ENCODE data around the gene PRPF31. TPM values are rescaled to one million over a fixed set of nuclear protein-coding genes. Genes with fewer than 3 reads are reported as not detected.

Gene PRPF31
- polyA plus RNA-seq, 1 of the 3 experiments (the other 2 are of a cell fraction), result 81.0 TPM

DNA sequence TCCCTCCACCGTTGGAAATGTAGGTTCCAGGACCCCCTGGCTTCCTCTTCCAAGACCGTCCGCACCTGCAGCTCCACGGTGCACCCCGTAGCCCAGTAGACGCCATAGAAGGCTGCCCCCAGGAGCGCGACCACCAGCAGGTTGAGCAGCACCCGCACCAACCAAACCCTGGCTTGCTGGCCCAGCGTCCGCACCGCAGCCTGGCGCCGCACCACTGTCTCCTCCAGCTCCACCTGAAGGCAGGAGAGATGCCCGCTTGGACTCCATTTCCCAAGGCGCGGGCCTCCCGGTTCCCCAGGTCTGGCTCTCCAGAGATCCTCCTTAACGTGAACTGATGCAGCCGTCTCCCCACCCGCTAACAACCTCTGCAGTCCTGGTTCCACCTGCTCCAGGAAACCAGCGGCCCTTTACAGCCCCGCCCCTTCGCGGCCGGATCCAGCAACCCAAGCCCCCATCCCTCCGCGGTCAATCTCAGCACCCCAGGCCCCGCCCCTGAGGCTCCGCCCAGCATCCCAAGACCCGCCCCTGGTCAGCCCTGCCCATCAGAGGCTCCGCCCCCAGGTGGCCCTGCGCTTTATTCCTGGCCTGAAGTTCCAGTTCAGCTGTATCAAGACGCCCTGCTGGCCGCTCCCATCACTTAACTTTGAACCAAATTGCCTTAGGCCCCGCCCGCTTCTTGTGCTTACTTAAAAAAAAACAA lies 49.0 kb downstream of the PRPF31 start:
- TF ChIP-seq, protein P1, sequence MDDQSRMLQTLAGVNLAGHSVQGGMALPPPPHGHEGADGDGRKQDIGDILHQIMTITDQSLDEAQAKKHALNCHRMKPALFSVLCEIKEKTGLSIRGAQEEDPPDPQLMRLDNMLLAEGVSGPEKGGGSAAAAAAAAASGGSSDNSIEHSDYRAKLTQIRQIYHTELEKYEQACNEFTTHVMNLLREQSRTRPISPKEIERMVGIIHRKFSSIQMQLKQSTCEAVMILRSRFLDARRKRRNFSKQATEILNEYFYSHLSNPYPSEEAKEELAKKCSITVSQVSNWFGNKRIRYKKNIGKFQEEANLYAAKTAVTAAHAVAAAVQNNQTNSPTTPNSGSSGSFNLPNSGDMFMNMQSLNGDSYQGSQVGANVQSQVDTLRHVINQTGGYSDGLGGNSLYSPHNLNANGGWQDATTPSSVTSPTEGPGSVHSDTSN (IDR thresholded peaks at IDR 0.05), result no peak
- TF ChIP-seq CHD2 (IDR thresholded peaks at IDR 0.05; ENCODE audit: low read length, partially characterized antibody) (no peak), FOXJ3 (CRISPR knock-in tag; IDR thresholded peaks at IDR 0.05) (no peak), GABPA (IDR thresholded peaks at IDR 0.05; ENCODE audit: low read depth) (no peak), EZH2phosphoT487 (IDR thresholded peaks at IDR 0.05; ENCODE audit: borderline replicate concordance, low read depth) (no peak), FOSL2 (IDR thresholded peaks at IDR 0.05; ENCODE audit: borderline replicate concordance, low read depth) (no peak), SIN3A (IDR thresholded peaks at IDR 0.05; ENCODE audit: borderline replicate concordance, low read depth, low read length) (no peak), RXRA (IDR thresholded peaks at IDR 0.05; ENCODE audit: borderline replicate concordance, low read depth) (no peak), TAF1 (IDR thresholded peaks at IDR 0.05; ENCODE audit: borderline replicate concordance, low read depth, low read length) (no peak)
- TF ChIP-seq, protein P2, sequence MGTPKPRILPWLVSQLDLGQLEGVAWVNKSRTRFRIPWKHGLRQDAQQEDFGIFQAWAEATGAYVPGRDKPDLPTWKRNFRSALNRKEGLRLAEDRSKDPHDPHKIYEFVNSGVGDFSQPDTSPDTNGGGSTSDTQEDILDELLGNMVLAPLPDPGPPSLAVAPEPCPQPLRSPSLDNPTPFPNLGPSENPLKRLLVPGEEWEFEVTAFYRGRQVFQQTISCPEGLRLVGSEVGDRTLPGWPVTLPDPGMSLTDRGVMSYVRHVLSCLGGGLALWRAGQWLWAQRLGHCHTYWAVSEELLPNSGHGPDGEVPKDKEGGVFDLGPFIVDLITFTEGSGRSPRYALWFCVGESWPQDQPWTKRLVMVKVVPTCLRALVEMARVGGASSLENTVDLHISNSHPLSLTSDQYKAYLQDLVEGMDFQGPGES (IDR thresholded peaks at IDR 0.05; ENCODE audit: low read depth, low read length), result no peak
- TF ChIP-seq, protein P3, sequence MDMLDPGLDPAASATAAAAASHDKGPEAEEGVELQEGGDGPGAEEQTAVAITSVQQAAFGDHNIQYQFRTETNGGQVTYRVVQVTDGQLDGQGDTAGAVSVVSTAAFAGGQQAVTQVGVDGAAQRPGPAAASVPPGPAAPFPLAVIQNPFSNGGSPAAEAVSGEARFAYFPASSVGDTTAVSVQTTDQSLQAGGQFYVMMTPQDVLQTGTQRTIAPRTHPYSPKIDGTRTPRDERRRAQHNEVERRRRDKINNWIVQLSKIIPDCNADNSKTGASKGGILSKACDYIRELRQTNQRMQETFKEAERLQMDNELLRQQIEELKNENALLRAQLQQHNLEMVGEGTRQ (IDR thresholded peaks at IDR 0.05; ENCODE audit: borderline replicate concordance, low read depth, low read length), result no peak
- TF ChIP-seq, protein P4, sequence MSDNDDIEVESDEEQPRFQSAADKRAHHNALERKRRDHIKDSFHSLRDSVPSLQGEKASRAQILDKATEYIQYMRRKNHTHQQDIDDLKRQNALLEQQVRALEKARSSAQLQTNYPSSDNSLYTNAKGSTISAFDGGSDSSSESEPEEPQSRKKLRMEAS (IDR thresholded peaks at IDR 0.05; ENCODE audit: low read depth), result no peak
- H3K9me3 ChIP-seq, result no peaks in the 10 kb centered on the region
- no peaks in the 10 kb centered on the region for H3F3A ChIP-seq (replicated peaks; ENCODE audit: insufficient read depth)
- no peaks in the 10 kb centered on the region for H3K9me2 ChIP-seq
- H3K27ac ChIP-seq (ENCODE audit: low read depth in 2 of 2, low read length in 1 of 2), result no peak overlapping the region
- WGBS (ENCODE audit: low lambda C conversion rate), result 93% methylated on average over 37 of the region's 37 CpGs
- peaks cover 9% of the 10 kb centered on the region; the same call in 1 of the 2 replicates for H3K79me2 ChIP-seq (ENCODE audit: insufficient read depth)
- no peak overlapping the region for H3K4me2 ChIP-seq
- no peak for DNase-seq
- no peaks in the 10 kb centered on the region for H3K36me3 ChIP-seq (replicated peaks in 1 of 2; ENCODE audit: control insufficient read depth in 1 of 2, insufficient read depth in 2 of 2, low read length in 1 of 2)
- H3K4me3 ChIP-seq (ENCODE audit: low read depth in 2 of 2, low read length in 1 of 2), result no peak overlapping the region
- peaks cover 0 to 11% of the 10 kb centered on the region in 2 experiments; a peak in 1 of 4 replicates for H3K4me1 ChIP-seq (ENCODE audit: control insufficient read depth in 1 of 2, insufficient read depth in 2 of 2, low read depth in 1 of 2, low read length in 1 of 2)
- no peak overlapping the region for H2AFZ ChIP-seq (ENCODE audit: low read depth)
- H3K9ac ChIP-seq, result no peak overlapping the region
- ChIA-PET POLR2A (no interaction called here), CTCF (interaction anchor here (1.1 to 1.6 kb wide), 2 partner anchors 66 to 68 kb away, joined by 4 to 5 read pairs; no protein-coding TSS in a partner anchor)
- no peaks in the 10 kb centered on the region for H3K27me3 ChIP-seq (ENCODE audit: insufficient read depth)
- no peaks in the 10 kb centered on the region for H4K20me1 ChIP-seq (ENCODE audit: insufficient read depth)

DNA sequence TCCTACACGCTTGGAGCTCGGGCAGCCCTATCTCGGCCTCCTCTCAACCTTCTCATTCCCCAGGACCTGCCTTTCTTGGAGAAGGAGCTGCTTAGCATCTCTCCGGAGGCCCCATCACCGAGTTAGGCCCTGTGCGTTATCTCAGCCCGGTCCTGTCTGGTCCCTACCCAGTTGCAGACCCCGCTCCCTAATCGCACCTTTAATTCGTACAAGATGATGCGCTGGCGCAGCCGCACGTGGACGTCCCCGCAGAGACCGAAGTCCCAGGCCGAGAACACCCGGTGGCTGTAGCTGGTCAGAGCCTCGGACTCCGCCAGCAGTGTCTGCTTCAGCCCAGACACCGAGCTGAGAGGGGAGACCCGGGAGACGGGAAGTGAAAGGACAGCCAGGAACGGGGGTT lies 49.7 kb downstream of the PRPF31 start:
- H3K36me3 ChIP-seq (replicated peaks in 1 of 2; ENCODE audit: control insufficient read depth in 1 of 2, insufficient read depth in 2 of 2, low read length in 1 of 2), result no peaks in the 10 kb centered on the region
- no peak overlapping the region for H3K9ac ChIP-seq
- DNase-seq, result no peak
- H3K4me2 ChIP-seq, result no peak overlapping the region
- no peaks in the 10 kb centered on the region for H4K20me1 ChIP-seq (ENCODE audit: insufficient read depth)
- H3K4me1 ChIP-seq (ENCODE audit: control insufficient read depth in 1 of 2, insufficient read depth in 2 of 2, low read depth in 1 of 2, low read length in 1 of 2), result peaks cover 0 to 11% of the 10 kb centered on the region in 2 experiments; a peak in 1 of 4 replicates
- ChIA-PET POLR2A (no interaction called here), CTCF (interaction anchor here (1.6 kb wide), 1 partner anchor 67 kb away, joined by 5 read pairs; no protein-coding TSS in a partner anchor)
- no peak for TF ChIP-seq POLR2AphosphoS5 (IDR thresholded peaks at IDR 0.05; ENCODE audit: low read depth, low read length)
- TF ChIP-seq TAF1 (IDR thresholded peaks at IDR 0.05; ENCODE audit: borderline replicate concordance, low read depth, low read length), result no peak
- TF ChIP-seq, protein P3 (IDR thresholded peaks at IDR 0.05; ENCODE audit: borderline replicate concordance, low read depth, low read length), result no peak
- TF ChIP-seq MXI1 (IDR thresholded peaks at IDR 0.05; ENCODE audit: low read depth, low read length), result no peak
- no peak for TF ChIP-seq GABPA (IDR thresholded peaks at IDR 0.05; ENCODE audit: low read depth)
- TF ChIP-seq, protein P4 (IDR thresholded peaks at IDR 0.05; ENCODE audit: low read depth), result no peak
- no peak for TF ChIP-seq FOXJ3 (CRISPR knock-in tag; IDR thresholded peaks at IDR 0.05)
- TF ChIP-seq GATA2 (CRISPR knock-in tag; IDR thresholded peaks at IDR 0.05), result no peak
- no peak for TF ChIP-seq EP300 (IDR thresholded peaks at IDR 0.05; ENCODE audit: borderline replicate concordance in 1 of 2, low read depth in 1 of 2, low read length in 1 of 2)
- TF ChIP-seq RCOR1 (IDR thresholded peaks at IDR 0.05; ENCODE audit: low read length), result no peak
- no peak for TF ChIP-seq TEAD4 (IDR thresholded peaks at IDR 0.05; ENCODE audit: borderline replicate concordance, insufficient read depth)
- no peak for TF ChIP-seq FOXM1 (IDR thresholded peaks at IDR 0.05; ENCODE audit: low read depth)
- no peak for TF ChIP-seq TCF12 (IDR thresholded peaks at IDR 0.05)
- no peak for TF ChIP-seq RAD21 (IDR thresholded peaks at IDR 0.05; ENCODE audit: low read length)
- no peak for TF ChIP-seq ELF1 (IDR thresholded peaks at IDR 0.05)
- H3K9me2 ChIP-seq, result no peaks in the 10 kb centered on the region
- H3K4me3 ChIP-seq (ENCODE audit: low read depth in 2 of 2, low read length in 1 of 2), result no peak overlapping the region
- no peaks in the 10 kb centered on the region for H3K27me3 ChIP-seq (ENCODE audit: insufficient read depth)
- H3K27ac ChIP-seq (ENCODE audit: low read depth in 2 of 2, low read length in 1 of 2), result no peak overlapping the region
- no peaks in the 10 kb centered on the region for H3K9me3 ChIP-seq
- 85% methylated on average over 25 of the region's 25 CpGs for WGBS (ENCODE audit: low lambda C conversion rate)
- H3K79me2 ChIP-seq (ENCODE audit: insufficient read depth), result peaks cover 9% of the 10 kb centered on the region; the same call in 1 of the 2 replicates
- H2AFZ ChIP-seq (ENCODE audit: low read depth), result no peak overlapping the region
- H3F3A ChIP-seq (replicated peaks; ENCODE audit: insufficient read depth), result no peaks in the 10 kb centered on the region
